ENCODE measurements around the gene FGF1.

FGF1 gene

DNA sequence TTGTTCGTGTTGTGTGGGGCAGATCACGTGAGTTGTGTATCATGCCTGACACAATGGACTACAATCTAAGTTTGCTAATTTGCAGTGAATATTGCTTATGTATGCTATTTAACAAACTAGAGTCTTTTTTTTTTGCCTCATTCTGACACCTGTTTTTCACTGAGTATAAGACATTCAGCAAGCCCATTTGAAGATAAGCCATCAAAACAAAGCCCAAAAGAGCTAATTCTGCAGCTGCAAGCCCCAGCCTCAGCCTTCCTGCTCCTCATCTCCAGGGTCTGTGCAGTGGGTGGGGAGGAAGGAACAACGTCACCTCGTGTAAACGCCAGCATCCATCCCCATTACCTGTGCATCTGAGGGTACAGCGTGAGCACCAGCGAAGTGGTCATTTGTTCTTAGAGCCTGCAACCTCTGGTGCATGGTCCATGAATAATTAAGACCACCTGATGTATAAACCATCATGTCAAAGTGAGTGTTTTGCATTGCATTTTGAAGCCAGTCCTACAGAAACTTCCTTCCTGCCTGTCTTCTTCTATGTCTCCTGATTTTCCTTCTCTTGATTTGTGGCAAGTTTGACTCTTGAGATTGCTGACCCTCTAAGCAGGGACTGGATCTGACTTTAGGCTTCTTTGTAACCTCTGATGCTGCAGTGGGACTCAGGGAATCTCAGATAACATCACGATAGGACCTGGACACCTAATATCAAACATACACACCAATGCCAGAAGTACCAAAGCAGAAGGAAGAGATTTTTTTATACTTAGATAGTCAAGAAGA, 73.2 kb downstream of the FGF1 start:
- TF ChIP-seq, protein P1, sequence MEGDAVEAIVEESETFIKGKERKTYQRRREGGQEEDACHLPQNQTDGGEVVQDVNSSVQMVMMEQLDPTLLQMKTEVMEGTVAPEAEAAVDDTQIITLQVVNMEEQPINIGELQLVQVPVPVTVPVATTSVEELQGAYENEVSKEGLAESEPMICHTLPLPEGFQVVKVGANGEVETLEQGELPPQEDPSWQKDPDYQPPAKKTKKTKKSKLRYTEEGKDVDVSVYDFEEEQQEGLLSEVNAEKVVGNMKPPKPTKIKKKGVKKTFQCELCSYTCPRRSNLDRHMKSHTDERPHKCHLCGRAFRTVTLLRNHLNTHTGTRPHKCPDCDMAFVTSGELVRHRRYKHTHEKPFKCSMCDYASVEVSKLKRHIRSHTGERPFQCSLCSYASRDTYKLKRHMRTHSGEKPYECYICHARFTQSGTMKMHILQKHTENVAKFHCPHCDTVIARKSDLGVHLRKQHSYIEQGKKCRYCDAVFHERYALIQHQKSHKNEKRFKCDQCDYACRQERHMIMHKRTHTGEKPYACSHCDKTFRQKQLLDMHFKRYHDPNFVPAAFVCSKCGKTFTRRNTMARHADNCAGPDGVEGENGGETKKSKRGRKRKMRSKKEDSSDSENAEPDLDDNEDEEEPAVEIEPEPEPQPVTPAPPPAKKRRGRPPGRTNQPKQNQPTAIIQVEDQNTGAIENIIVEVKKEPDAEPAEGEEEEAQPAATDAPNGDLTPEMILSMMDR (IDR thresholded peaks at IDR 0.05) = no peak
- no peak for DNase-seq (ENCODE audit: low spot score)
- no peak overlapping the region for H3K4me3 ChIP-seq
- peak overlapping the region in 1 of 2 donors; percentile 32 for H3K27ac ChIP-seq

DNA sequence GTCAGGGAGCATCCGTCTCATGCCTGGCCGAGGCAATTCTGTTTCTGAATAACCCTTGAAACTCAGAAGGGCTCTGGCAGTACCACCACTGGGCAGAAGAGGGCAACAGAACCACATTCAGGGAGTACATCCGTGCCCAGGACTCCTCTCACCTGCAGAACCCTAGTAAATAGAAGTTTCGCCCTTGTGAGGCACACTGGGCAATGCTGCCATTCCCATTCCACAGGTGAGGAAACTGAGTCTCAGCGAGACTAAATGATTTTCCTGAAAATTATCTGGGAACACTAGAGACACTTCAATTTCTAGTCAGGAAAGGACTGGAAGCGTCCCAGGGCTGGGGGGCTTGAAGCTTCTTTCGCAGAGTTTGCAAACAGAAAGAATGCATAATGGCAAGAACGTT, 74.7 kb downstream of the FGF1 start:
- TF ChIP-seq, protein P1 (IDR thresholded peaks at IDR 0.05) = peak; percentile 83
- peak; percentile 83 for DNase-seq (ENCODE audit: low spot score)
- Histone ChIP-seq H3K27ac (peak overlapping the region in 1 of 2 donors; percentile 26), H3K4me3 (no peak overlapping the region)

DNA sequence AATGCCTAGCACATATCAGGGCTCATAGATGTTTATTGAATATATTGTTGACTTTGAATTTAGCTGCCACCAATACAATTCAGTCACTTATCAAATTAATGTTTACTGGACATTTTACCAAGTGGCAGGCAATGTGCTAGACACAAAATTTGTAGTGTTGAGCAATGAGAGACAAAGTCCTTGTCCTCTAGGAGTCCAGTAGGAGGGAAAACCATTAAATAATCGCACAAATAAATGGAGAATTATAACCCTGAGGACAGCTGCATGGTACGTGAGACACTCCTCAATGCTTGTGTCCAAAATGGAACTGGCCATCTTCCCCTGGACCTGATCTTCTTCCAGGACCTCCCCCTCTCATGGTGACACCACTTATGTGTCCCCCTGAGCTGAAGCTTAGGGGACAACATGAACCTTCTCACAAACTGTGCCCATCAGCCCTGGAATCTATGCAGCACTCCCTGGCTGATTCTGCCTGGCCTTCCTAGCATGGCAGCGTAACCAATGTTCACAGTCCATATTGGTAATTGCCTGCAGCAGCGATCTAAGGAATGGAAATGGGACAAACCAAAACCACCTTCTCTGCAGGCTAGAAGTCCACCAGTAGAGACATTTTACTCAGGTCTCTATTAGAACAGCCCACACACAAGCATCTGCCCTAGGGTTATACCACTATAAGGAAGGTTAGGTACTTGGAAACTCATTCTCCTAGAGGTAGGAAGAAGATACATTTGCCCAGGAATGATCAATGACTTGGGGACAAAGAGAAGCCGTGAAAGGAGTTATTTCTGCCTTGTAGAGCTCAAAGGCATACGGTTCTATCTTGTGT, 75.5 kb downstream of the FGF1 start:
- TF ChIP-seq, protein P1 (IDR thresholded peaks at IDR 0.05) = no peak
- Histone ChIP-seq H3K4me3 (no peak overlapping the region), H3K27ac (peak overlapping the region in 1 of 2 donors; percentile 45)
- DNase-seq (ENCODE audit: low spot score) = no peak

GRCh38 chr5:142609142-142609541, 76.7 kb downstream of the FGF1 start:
- no peak for DNase-seq (ENCODE audit: low spot score)
- TF ChIP-seq, protein P1 (IDR thresholded peaks at IDR 0.05) = no peak
- H3K4me3 ChIP-seq = no peak overlapping the region
- peak overlapping the region; percentile 5 to 45 for H3K27ac ChIP-seq

DNA sequence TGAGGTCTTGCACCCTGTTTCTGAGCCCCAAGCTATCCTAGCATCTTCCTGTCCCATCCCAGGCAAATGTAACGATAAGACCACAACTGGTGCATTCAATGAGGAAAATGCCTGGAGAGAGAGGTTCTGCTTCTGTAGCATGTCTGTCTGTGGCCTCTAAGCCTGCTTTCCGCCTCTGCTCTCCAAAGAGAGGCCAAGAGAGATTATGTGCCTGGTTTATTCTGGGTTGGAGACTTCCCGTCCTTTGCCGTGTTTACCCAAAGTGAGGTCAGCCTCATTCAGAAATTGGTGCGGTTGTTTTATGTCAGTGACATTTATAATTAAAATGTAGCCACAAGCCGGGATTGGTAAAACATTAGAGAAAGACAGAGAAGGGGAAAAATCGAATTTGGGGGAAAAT, 77.8 kb downstream of the FGF1 start:
- Histone ChIP-seq H3K27ac (peak overlapping the region; percentile 33 to 71), H3K4me3 (no peak overlapping the region)
- no peak for DNase-seq (ENCODE audit: low spot score)
- TF ChIP-seq, protein P1 (IDR thresholded peaks at IDR 0.05) = no peak

DNA sequence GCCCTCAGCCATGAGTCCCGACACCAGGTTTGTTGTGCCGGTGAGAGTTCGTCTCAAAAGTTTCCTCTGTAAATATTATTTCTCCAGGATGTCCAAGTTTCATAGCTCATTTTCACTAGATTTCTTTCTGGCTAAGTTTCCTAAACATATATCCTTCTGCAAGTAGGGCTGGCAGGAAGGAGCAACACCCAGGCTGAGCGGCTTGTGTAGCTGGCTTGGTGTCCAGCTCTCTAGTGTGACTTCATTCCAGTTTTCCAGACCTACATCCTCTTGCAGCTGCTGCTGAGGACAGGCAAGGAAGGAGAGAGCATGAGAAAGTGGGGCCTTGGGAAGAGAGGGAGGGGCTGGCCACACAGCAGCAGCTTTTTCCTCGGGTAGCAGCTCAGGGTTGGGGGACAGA, 80.3 kb downstream of the FGF1 start:
- Histone ChIP-seq H3K4me3 (no peak overlapping the region), H3K27ac (peak overlapping the region; percentile 17 to 50)
- TF ChIP-seq, protein P1 (IDR thresholded peaks at IDR 0.05) = no peak
- DNase-seq (ENCODE audit: low spot score) = peak; percentile 54
